ENCODE data around the gene NFXL1.
"Not testable (repeated sequence)": the region's sequence is repeated elsewhere in the genome, so short reads cannot be mapped to it uniquely, and the experiment has no call there.

DNA sequence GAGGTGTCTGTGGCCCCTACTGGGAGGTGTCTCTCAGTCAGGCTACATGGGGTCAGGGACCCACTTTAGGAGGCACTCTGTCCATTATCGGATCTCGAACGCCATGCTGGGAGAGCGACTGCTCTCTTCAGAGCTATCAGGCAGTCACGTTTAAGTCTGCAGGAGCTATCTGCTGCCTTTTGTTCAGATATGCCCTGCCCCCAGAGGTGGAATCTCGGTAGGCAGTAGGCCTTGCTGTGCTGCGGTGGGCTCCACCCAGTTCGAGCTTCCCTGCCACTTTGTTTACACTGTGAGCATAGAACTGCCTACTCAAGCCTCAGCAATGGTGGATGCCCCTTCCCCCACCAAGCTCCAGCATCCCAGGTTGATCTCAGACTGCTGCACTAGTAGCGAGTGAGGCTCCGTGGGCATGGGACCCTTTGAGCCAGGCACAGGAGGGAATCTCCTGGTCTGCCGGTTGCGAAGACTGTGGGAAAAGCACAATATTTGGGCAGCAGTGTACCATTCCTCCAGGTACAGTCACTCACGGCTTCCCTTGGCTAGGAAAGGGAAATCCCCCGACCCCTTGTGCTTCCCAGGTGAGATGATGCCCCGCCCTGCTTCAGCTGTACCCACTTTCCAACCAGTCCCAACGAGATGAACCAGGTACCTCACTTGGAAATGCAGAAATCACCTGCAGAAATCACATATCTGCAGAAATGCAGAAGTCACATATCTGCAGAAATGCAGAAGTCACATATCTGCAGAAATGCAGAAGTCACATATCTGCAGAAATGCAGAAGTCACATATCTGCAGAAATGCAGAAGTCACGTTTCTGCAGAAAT lies 8.3 kb upstream of the NFXL1 start:
- TF ChIP-seq EZH2phosphoT487 (IDR thresholded peaks at IDR 0.05; ENCODE audit: borderline replicate concordance, low read length): not testable (repeated sequence)
- TF ChIP-seq, protein P1, sequence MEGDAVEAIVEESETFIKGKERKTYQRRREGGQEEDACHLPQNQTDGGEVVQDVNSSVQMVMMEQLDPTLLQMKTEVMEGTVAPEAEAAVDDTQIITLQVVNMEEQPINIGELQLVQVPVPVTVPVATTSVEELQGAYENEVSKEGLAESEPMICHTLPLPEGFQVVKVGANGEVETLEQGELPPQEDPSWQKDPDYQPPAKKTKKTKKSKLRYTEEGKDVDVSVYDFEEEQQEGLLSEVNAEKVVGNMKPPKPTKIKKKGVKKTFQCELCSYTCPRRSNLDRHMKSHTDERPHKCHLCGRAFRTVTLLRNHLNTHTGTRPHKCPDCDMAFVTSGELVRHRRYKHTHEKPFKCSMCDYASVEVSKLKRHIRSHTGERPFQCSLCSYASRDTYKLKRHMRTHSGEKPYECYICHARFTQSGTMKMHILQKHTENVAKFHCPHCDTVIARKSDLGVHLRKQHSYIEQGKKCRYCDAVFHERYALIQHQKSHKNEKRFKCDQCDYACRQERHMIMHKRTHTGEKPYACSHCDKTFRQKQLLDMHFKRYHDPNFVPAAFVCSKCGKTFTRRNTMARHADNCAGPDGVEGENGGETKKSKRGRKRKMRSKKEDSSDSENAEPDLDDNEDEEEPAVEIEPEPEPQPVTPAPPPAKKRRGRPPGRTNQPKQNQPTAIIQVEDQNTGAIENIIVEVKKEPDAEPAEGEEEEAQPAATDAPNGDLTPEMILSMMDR (IDR thresholded peaks at IDR 0.05; ENCODE audit: low read depth, low read length, poor library complexity, severe bottlenecking): not testable (repeated sequence)

Data from DOHH2 (cell line).